ENCODE results near the gene KDM2B. TPM values are rescaled to one million over a fixed set of nuclear protein-coding genes. Genes with fewer than 3 reads are reported as not detected.

Gene KDM2B
- total and polyA plus RNA-seq, 10 of the 15 experiments (the other 5 are each of a cell fraction or from before 2014, with no cell fraction given), result 13.6 to 124 (median 40.4) TPM

DNA sequence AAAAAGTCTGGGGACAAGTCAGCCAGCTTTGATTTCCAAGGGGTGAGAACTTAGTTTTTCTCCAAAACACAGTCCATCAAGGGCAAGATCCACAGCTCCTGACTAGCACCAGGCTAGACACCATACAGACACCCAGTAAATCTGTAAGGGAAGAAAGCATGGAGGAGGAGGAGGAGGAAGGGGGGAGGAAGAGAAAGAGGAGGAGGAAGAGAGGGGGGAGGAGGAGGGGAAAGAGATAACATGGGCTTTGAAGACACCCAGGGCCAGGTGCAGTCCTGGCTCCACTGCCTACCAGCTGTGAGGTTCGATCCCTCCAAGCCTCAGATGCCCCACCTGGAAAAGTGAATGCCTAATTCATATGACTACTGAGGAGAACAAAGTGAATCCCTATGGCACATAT, 18.3 kb downstream of the KDM2B start:
- Histone ChIP-seq H3K4me3 (no peak overlapping the region), H3K79me2 (ENCODE audit: control insufficient read depth, insufficient read depth, low read length) (no peaks in the 10 kb centered on the region), H4K20me1 (ENCODE audit: control insufficient read depth, insufficient read depth) (no peaks in the 10 kb centered on the region), H3K4me2 (ENCODE audit: control insufficient read depth, insufficient read depth) (no peak overlapping the region; the same call in 1 of the 2 replicates), H3K36me3 (ENCODE audit: control insufficient read depth in 2 of 2, insufficient read depth in 2 of 2, low read length in 1 of 2) (peaks cover 0 to 2% of the 10 kb centered on the region in 2 experiments; a peak in 2 of 4 replicates), H2AFZ (ENCODE audit: control insufficient read depth, low read depth, low read length) (no peak overlapping the region), H3K27ac (ENCODE audit: control insufficient read depth, insufficient read depth) (no peak overlapping the region), H3K9ac (ENCODE audit: control insufficient read depth, insufficient read depth, low read length) (no peak overlapping the region), H3K4me1 (ENCODE audit: control insufficient read depth, insufficient read depth, low read length) (peaks cover 30% of the 10 kb centered on the region), H3K9me3 (replicated peaks; ENCODE audit: control insufficient read depth, insufficient read depth, low read length) (no peaks in the 10 kb centered on the region), H3K27me3 (replicated peaks in 1 of 2; ENCODE audit: control insufficient read depth in 2 of 2, insufficient read depth in 2 of 2, low read length in 1 of 2) (no peaks in the 10 kb centered on the region)
- 57% methylated on average over 1 of the region's 1 CpG for WGBS (ENCODE audit: insufficient coverage, insufficient replicate concordance, low lambda C conversion rate, missing lambda C conversion rate)
- no peak for FAIRE-seq
- no TSS peak for BruUV-seq (replicated peaks)
- ATAC-seq, result no peak
- POLR2A ChIA-PET, result interaction anchor here (0.7 to 4.9 kb wide), 4 partner anchors 10 to 102 kb away, joined by 3 to 36 read pairs (median 6); no protein-coding TSS in a partner anchor
- intact Hi-C loops (cut with micrococcal nuclease; ENCODE audit: unreplicated experiment), result no loop called here
- DNase-seq (ENCODE audit: low read depth, low spot score), result no peak
- CTCF ChIA-PET, result interaction anchor here (0.6 to 1.9 kb wide), 4 partner anchors 9 to 62 kb away, joined by 3 to 13 read pairs (median 4); no protein-coding TSS in a partner anchor
- TF ChIP-seq BHLHE40 (IDR thresholded peaks at IDR 0.05; ENCODE audit: borderline replicate concordance in 1 of 2, low read depth in 2 of 2, low read length in 1 of 2) (no peak), PAX5 (IDR thresholded peaks at IDR 0.05; ENCODE audit: borderline replicate concordance, low read depth, low read length) (no peak), CHD1 (IDR thresholded peaks at IDR 0.05; ENCODE audit: low read depth, low read length) (no peak)
- TF ChIP-seq, protein P1, sequence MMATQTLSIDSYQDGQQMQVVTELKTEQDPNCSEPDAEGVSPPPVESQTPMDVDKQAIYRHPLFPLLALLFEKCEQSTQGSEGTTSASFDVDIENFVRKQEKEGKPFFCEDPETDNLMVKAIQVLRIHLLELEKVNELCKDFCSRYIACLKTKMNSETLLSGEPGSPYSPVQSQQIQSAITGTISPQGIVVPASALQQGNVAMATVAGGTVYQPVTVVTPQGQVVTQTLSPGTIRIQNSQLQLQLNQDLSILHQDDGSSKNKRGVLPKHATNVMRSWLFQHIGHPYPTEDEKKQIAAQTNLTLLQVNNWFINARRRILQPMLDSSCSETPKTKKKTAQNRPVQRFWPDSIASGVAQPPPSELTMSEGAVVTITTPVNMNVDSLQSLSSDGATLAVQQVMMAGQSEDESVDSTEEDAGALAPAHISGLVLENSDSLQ (IDR thresholded peaks at IDR 0.05), result no peak
- TF ChIP-seq, protein P2, sequence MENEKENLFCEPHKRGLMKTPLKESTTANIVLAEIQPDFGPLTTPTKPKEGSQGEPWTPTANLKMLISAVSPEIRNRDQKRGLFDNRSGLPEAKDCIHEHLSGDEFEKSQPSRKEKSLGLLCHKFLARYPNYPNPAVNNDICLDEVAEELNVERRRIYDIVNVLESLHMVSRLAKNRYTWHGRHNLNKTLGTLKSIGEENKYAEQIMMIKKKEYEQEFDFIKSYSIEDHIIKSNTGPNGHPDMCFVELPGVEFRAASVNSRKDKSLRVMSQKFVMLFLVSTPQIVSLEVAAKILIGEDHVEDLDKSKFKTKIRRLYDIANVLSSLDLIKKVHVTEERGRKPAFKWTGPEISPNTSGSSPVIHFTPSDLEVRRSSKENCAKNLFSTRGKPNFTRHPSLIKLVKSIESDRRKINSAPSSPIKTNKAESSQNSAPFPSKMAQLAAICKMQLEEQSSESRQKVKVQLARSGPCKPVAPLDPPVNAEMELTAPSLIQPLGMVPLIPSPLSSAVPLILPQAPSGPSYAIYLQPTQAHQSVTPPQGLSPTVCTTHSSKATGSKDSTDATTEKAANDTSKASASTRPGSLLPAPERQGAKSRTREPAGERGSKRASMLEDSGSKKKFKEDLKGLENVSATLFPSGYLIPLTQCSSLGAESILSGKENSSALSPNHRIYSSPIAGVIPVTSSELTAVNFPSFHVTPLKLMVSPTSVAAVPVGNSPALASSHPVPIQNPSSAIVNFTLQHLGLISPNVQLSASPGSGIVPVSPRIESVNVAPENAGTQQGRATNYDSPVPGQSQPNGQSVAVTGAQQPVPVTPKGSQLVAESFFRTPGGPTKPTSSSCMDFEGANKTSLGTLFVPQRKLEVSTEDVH (IDR thresholded peaks at IDR 0.05; ENCODE audit: low read depth, partially characterized antibody), result no peak
- TF ChIP-seq, protein P3, sequence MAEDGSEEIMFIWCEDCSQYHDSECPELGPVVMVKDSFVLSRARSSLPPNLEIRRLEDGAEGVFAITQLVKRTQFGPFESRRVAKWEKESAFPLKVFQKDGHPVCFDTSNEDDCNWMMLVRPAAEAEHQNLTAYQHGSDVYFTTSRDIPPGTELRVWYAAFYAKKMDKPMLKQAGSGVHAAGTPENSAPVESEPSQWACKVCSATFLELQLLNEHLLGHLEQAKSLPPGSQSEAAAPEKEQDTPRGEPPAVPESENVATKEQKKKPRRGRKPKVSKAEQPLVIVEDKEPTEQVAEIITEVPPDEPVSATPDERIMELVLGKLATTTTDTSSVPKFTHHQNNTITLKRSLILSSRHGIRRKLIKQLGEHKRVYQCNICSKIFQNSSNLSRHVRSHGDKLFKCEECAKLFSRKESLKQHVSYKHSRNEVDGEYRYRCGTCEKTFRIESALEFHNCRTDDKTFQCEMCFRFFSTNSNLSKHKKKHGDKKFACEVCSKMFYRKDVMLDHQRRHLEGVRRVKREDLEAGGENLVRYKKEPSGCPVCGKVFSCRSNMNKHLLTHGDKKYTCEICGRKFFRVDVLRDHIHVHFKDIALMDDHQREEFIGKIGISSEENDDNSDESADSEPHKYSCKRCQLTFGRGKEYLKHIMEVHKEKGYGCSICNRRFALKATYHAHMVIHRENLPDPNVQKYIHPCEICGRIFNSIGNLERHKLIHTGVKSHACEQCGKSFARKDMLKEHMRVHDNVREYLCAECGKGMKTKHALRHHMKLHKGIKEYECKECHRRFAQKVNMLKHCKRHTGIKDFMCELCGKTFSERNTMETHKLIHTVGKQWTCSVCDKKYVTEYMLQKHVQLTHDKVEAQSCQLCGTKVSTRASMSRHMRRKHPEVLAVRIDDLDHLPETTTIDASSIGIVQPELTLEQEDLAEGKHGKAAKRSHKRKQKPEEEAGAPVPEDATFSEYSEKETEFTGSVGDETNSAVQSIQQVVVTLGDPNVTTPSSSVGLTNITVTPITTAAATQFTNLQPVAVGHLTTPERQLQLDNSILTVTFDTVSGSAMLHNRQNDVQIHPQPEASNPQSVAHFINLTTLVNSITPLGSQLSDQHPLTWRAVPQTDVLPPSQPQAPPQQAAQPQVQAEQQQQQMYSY (CRISPR knock-in tag; IDR thresholded peaks at IDR 0.05), result no peak
- in situ Hi-C loops (cut with MboI), result no loop called here
- SMC1A ChIA-PET (ENCODE audit: uncharacterized antibody, unreplicated experiment), result interaction anchor here (1.0 to 4.4 kb wide), 3 partner anchors 9 to 57 kb away, joined by 5 to 48 read pairs (median 21); no protein-coding TSS in a partner anchor
- RAD21 ChIA-PET (ENCODE audit: unreplicated experiment), result interaction anchor here (1.0 to 5.0 kb wide), 5 partner anchors 8 to 22 kb away, joined by 3 to 51 read pairs (median 3); no protein-coding TSS in a partner anchor

Data from GM12878 (cell line).